Upper lobe of left lung (tissue), 4 donors: ENCODE results near the gene PLXNA2.

Source experiments
- CTCF ChIP-seq, 6 experiments: fragments of 450-650 bp in 4 of 6; fragments of 200-600 bp in 2 of 6; sonication (generic) in 2 of 6; IDR thresholded peaks; one replicate each; pipeline ENCODE4 v1.5.1; 2016 to 2019; ENCODE audit warnings: antibody characterized with exemption in 6 of 6
- POLR2A ChIP-seq, 4 donors: fragments of 450-650 bp; IDR thresholded peaks; one replicate each; pipeline ENCODE4 v1.5.1; 2016 to 2017; ENCODE audit warnings: antibody characterized with exemption in 4 of 4, mild to moderate bottlenecking in 2 of 4

- no peak for TF ChIP-seq CTCF (IDR thresholded peaks at IDR 0.05)
- no peak for TF ChIP-seq POLR2A (IDR thresholded peaks at IDR 0.05)
Measured at GRCh38 chr1:208058756-208059155, 185.4 kb downstream of the PLXNA2 start.
